Activated T-cell treated with anti-CD3 and anti-CD28 coated beads, Interleukin-2, amount 50 U/mL, for 48 hours (primary cell): ENCODE results near the gene TELO2.

Experiments
- DNase-seq, 2 experiments: peaks; one replicate each; pipeline ENCODE4 v3.0.0-alpha.2; 2020

Gene TELO2

GRCh38 chr16:1539720-1540555, 46.8 kb downstream of the TELO2 start:
- no peak for DNase-seq

- DNase-seq, result no peak
Measured at GRCh38 chr16:1540556-1540855, 47.3 kb downstream of the TELO2 start.

GRCh38 chr16:1541293-1542165, 48.4 kb downstream of the TELO2 start:
- no peak for DNase-seq

GRCh38 chr16:1542166-1542500, 49.0 kb downstream of the TELO2 start:
- DNase-seq, result no peak

- no peak for DNase-seq
Measured at GRCh38 chr16:1542533-1542932, 49.4 kb downstream of the TELO2 start.

GRCh38 chr16:1543085-1543896, 50.1 kb downstream of the TELO2 start:
- peak; percentile 76 to 80 for DNase-seq

GRCh38 chr16:1545044-1546040, 52.2 kb downstream of the TELO2 start:
- no peak for DNase-seq

GRCh38 chr16:1546430-1546829, 53.3 kb downstream of the TELO2 start:
- DNase-seq, result no peak

- no peak for DNase-seq
Measured at GRCh38 chr16:1548233-1548632, 55.1 kb downstream of the TELO2 start.

GRCh38 chr16:1548727-1549126, 55.6 kb downstream of the TELO2 start:
- DNase-seq, result no peak

GRCh38 chr16:1550069-1550468, 56.9 kb downstream of the TELO2 start:
- DNase-seq, result no peak

GRCh38 chr16:1550696-1551095, 57.5 kb downstream of the TELO2 start:
- no peak for DNase-seq

- no peak for DNase-seq
Measured at GRCh38 chr16:1551166-1551565, 58.0 kb downstream of the TELO2 start.

GRCh38 chr16:1552129-1552528, 59.0 kb downstream of the TELO2 start:
- DNase-seq, result no peak

GRCh38 chr16:1553946-1554825, 61.0 kb downstream of the TELO2 start:
- DNase-seq, result no peak

GRCh38 chr16:1554826-1555445, 61.8 kb downstream of the TELO2 start:
- DNase-seq, result no peak

GRCh38 chr16:1556254-1556653, 63.1 kb downstream of the TELO2 start:
- DNase-seq, result no peak

GRCh38 chr16:1557074-1557473, 63.9 kb downstream of the TELO2 start:
- no peak for DNase-seq

- DNase-seq, result no peak
Measured at GRCh38 chr16:1557576-1557975, 64.4 kb downstream of the TELO2 start.

GRCh38 chr16:1559446-1559975, 66.4 kb downstream of the TELO2 start:
- DNase-seq, result no peak
